DND-41 (cell line): Measurements from ENCODE around the gene PPP3CA.

Experiments
- CTCF ChIP-seq: IDR thresholded peaks from 2 replicates; pipeline ENCODE4 v1.5.1; 2012; ENCODE audit warnings: borderline replicate concordance, low read length, moderate library complexity, mild to moderate bottlenecking; ENCODE audit not compliant: poor library complexity, severe bottlenecking; ENCODE audit errors: extremely low read depth
- EZH2 ChIP-seq: IDR thresholded peaks from 3 replicates; pipeline ENCODE4 v1.6.1; 2012; ENCODE audit warnings: borderline replicate concordance, low read depth, mild to moderate bottlenecking, moderate library complexity, low read length, inconsistent platforms; ENCODE audit not compliant: severe bottlenecking

DNA sequence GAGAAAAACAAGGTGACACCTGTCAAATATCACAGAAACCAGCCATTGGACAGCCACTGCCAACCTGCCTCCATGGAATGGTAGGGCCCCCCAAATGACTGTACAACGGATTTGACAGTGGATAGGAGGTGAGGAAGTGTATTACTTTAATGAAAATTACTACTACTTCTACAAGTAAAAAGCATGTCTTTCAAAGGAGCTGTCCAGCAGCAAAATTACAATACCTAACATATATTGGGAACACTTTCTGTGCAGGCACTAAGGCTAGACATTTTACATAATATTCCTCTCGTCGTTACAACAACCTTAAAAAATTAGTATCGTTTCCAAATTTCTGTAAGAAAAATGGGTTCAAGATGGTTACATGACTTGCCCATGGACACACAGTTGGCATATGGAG is 14.9 kb downstream of the PPP3CA start:
- no peak for TF ChIP-seq CTCF
- no peak for TF ChIP-seq EZH2
